ENCODE results near the gene ATP1A1. TPM values are rescaled to one million over a fixed set of nuclear protein-coding genes. Genes with fewer than 3 reads are reported as not detected.

The ATP1A1 gene
- total and polyA plus RNA-seq, 2 experiments from 2014 or later, result 117 to 202 TPM

- Mint-ChIP-seq H3K27me3 (ENCODE audit: insufficient read depth, low read depth, poor library complexity) (no peaks in the 10 kb centered on the region), H3K4me1 (peaks cover 12% of the 10 kb centered on the region; the same call in 2 of the 3 replicates), H3K36me3 (ENCODE audit: low read depth) (no peaks in the 10 kb centered on the region), H3K4me3 (no peak overlapping the region), H3K27ac (no peak overlapping the region), H3K9me3 (no peaks in the 10 kb centered on the region)
- Histone ChIP-seq H3K27ac (ENCODE audit: low read depth) (no peak overlapping the region), H3K4me3 (no peak overlapping the region), H3K9me2 (ENCODE audit: insufficient read depth) (peaks cover 4% of the 10 kb centered on the region; the same call in 1 of the 2 replicates), H3K36me3 (ENCODE audit: insufficient read depth) (no peaks in the 10 kb centered on the region; the same call in 1 of the 2 replicates), H3F3A (replicated peaks; ENCODE audit: low read depth) (no peaks in the 10 kb centered on the region), H3K4me2 (no peak overlapping the region), H3K79me2 (replicated peaks; ENCODE audit: insufficient read depth) (no peaks in the 10 kb centered on the region), H3K4me1 (ENCODE audit: insufficient read depth) (peaks cover 8% of the 10 kb centered on the region), H2AFZ (no peak overlapping the region), H3K27me3 (ENCODE audit: insufficient read depth) (no peaks in the 10 kb centered on the region), H4K20me1 (replicated peaks; ENCODE audit: insufficient read depth) (no peaks in the 10 kb centered on the region)
- TF ChIP-seq CREB1 (CRISPR knock-in tag; IDR thresholded peaks at IDR 0.05; ENCODE audit: low read depth), result no peak
- TF ChIP-seq REST (IDR thresholded peaks at IDR 0.05; ENCODE audit: unreplicated experiment), result no peak
- TF ChIP-seq ZNF114 (CRISPR knock-in tag; IDR thresholded peaks at IDR 0.05), result no peak
- no peak for TF ChIP-seq EZH2phosphoT487 (IDR thresholded peaks at IDR 0.05; ENCODE audit: unreplicated experiment)
- no peak for TF ChIP-seq CTCF (conservative IDR thresholded peaks at IDR 0.05; ENCODE audit: low read depth in 2 of 2)
- TF ChIP-seq ETS1 (IDR thresholded peaks at IDR 0.05), result no peak
- no peak for TF ChIP-seq NANOG (IDR thresholded peaks at IDR 0.05; ENCODE audit: borderline replicate concordance)
- no peak for TF ChIP-seq EZH2 (IDR thresholded peaks at IDR 0.05; ENCODE audit: low read depth, unreplicated experiment)
- no peak for TF ChIP-seq STAT1 (IDR thresholded peaks at IDR 0.05; ENCODE audit: unreplicated experiment)
- TF ChIP-seq ZNF331 (CRISPR knock-in tag; IDR thresholded peaks at IDR 0.05; ENCODE audit: low read depth), result no peak
- TF ChIP-seq JUNB (IDR thresholded peaks at IDR 0.05; ENCODE audit: unreplicated experiment), result no peak
- TF ChIP-seq POLR2AphosphoS5 (IDR thresholded peaks at IDR 0.05; ENCODE audit: low read depth), result no peak
- no peak for TF ChIP-seq ZNF462 (CRISPR knock-in tag; IDR thresholded peaks at IDR 0.05)
- ATAC-seq, result no peak; the same call in 2 of the 3 replicates
- DNase-seq (ENCODE audit: low spot score), result no peak
Measured at GRCh38 chr1:116361648-116362047, 11.4 kb upstream of the ATP1A1 start.
